Astrocyte (in vitro differentiated cells and primary cell): ENCODE data around the gene CDKN1B. TPM values are rescaled to one million over a fixed set of nuclear protein-coding genes. Genes with fewer than 3 reads are reported as not detected.

Source experiments
- DNase-seq: peaks from one replicate; pipeline ENCODE4 v3.0.0-alpha.2; 2010; ENCODE audit warnings: low read depth
- FAIRE-seq: peaks from 2 replicates; lab custom pipeline; 2011; peaks lifted over from hg19 to GRCh38; lab: Jason Lieb, UNC
- H2AFZ ChIP-seq: 2 replicates; pipeline ENCODE4 v1.6.0; 2012; ENCODE audit warnings: low read depth, low read length, inconsistent platforms
- H3K27ac ChIP-seq: 2 replicates; pipeline ENCODE4 v1.5.1; 2011; ENCODE audit warnings: low read depth, low read length, inconsistent platforms
- H3K27me3 ChIP-seq: 2 replicates; pipeline ENCODE4 v1.6.0; 2011; ENCODE audit warnings: low read length, inconsistent platforms; ENCODE audit not compliant: insufficient read depth
- H3K36me3 ChIP-seq: 2 replicates; pipeline ENCODE4 v1.5.1; 2011; ENCODE audit warnings: low read length, inconsistent platforms; ENCODE audit not compliant: insufficient read depth
- H3K4me1 ChIP-seq: 2 replicates; pipeline ENCODE4 v1.5.1; 2011; ENCODE audit warnings: low read length, inconsistent platforms; ENCODE audit not compliant: insufficient read depth
- H3K4me2 ChIP-seq: 2 replicates; pipeline ENCODE4 v1.6.0; 2012; ENCODE audit warnings: low read length, inconsistent platforms
- H3K4me3 ChIP-seq: 2 replicates; pipeline ENCODE4 v1.5.1; 2011; ENCODE audit warnings: low read depth, mild to moderate bottlenecking, low read length, inconsistent platforms; ENCODE audit not compliant: insufficient read depth
- H3K79me2 ChIP-seq: 2 replicates; pipeline ENCODE4 v1.6.0; 2012; ENCODE audit warnings: mild to moderate bottlenecking, low read length, inconsistent platforms; ENCODE audit not compliant: insufficient read depth
- H3K9ac ChIP-seq: 2 replicates; pipeline ENCODE4 v1.6.0; 2012; ENCODE audit warnings: mild to moderate bottlenecking, low read length, inconsistent platforms
- H3K9me3 ChIP-seq: 2 replicates; pipeline ENCODE4 v1.5.1; 2012; ENCODE audit warnings: low read depth, mild to moderate bottlenecking, low read length, inconsistent platforms; ENCODE audit not compliant: insufficient read depth
- H4K20me1 ChIP-seq: 2 replicates; pipeline ENCODE4 v1.6.0; 2012; ENCODE audit warnings: low read length, inconsistent platforms; ENCODE audit not compliant: insufficient read depth
- H3K27ac Mint-ChIP-seq: one replicate; pipeline ENCODE4 v1.8.0; 2021; ENCODE audit warnings: mild to moderate bottlenecking, mixed read lengths; ENCODE audit not compliant: unreplicated experiment
- H3K27me3 Mint-ChIP-seq: one replicate; pipeline ENCODE4 v1.8.0; 2021; ENCODE audit warnings: low read depth, mixed read lengths; ENCODE audit not compliant: unreplicated experiment
- H3K36me3 Mint-ChIP-seq: one replicate; pipeline ENCODE4 v1.8.0; 2021; ENCODE audit warnings: low read depth, mixed read lengths; ENCODE audit not compliant: unreplicated experiment
- H3K4me1 Mint-ChIP-seq: one replicate; pipeline ENCODE4 v1.8.0; 2021; ENCODE audit warnings: low read depth, mixed read lengths; ENCODE audit not compliant: unreplicated experiment
- H3K4me3 Mint-ChIP-seq: one replicate; pipeline ENCODE4 v1.8.0; 2021; ENCODE audit warnings: mild to moderate bottlenecking, moderate library complexity, mixed read lengths; ENCODE audit not compliant: unreplicated experiment
- H3K9me3 Mint-ChIP-seq: one replicate; pipeline ENCODE4 v1.8.0; 2021; ENCODE audit warnings: mild to moderate bottlenecking, mixed read lengths; ENCODE audit not compliant: unreplicated experiment
- CTCF ChIP-seq: IDR thresholded peaks from 2 replicates; pipeline ENCODE4 v1.5.1; 2011; ENCODE audit warnings: low read depth, mild to moderate bottlenecking, inconsistent platforms, low read length, moderate library complexity; ENCODE audit not compliant: insufficient read depth
- EZH2 ChIP-seq: IDR thresholded peaks from 2 replicates; pipeline ENCODE4 v1.6.1; 2012; ENCODE audit warnings: mild to moderate bottlenecking, low read length, inconsistent platforms; ENCODE audit not compliant: insufficient read depth
- total RNA-seq: library from RNA; stranded (reverse); gene quantifications from 2 replicates; pipeline ENCODE4 v1.2.1, GENCODE V29; 2021

Gene CDKN1B
- total RNA-seq, 1 donor from 2014 or later = 13.4 TPM

- H3K79me2 ChIP-seq = no peaks in the 10 kb centered on the region
- H3K36me3 ChIP-seq = no peaks in the 10 kb centered on the region
- no peak overlapping the region for H2AFZ ChIP-seq
- Mint-ChIP-seq H3K27me3 (no peaks in the 10 kb centered on the region), H3K27ac (no peak overlapping the region), H3K4me1 (no peaks in the 10 kb centered on the region), H3K36me3 (no peaks in the 10 kb centered on the region), H3K9me3 (no peaks in the 10 kb centered on the region), H3K4me3 (peak overlapping the region; percentile 78)
- DNase-seq (no peak), FAIRE-seq (no peak)
- no peak overlapping the region for H3K9ac ChIP-seq
- no peak overlapping the region for H3K4me3 ChIP-seq
- no peak overlapping the region for H3K4me2 ChIP-seq
- H3K9me3 ChIP-seq = no peaks in the 10 kb centered on the region
- TF ChIP-seq CTCF (no peak), EZH2 (no peak)
- no peak overlapping the region for H3K27ac ChIP-seq
- no peaks in the 10 kb centered on the region for H3K4me1 ChIP-seq
- peaks cover 10% of the 10 kb centered on the region for H3K27me3 ChIP-seq
- no peaks in the 10 kb centered on the region for H4K20me1 ChIP-seq
These were observed 33.4 kb upstream of the CDKN1B start for GRCh38 chr12:12683725-12684124.

- Mint-ChIP-seq H3K9me3 (no peaks in the 10 kb centered on the region), H3K4me1 (no peaks in the 10 kb centered on the region), H3K4me3 (peak overlapping the region; percentile 78), H3K36me3 (no peaks in the 10 kb centered on the region), H3K27me3 (no peaks in the 10 kb centered on the region), H3K27ac (peak overlapping the region; percentile 92)
- TF ChIP-seq EZH2 (no peak), CTCF (no peak)
- H3K4me2 ChIP-seq = no peak overlapping the region
- H3K79me2 ChIP-seq = no peaks in the 10 kb centered on the region
- no peak overlapping the region for H3K9ac ChIP-seq
- FAIRE-seq (no peak), DNase-seq (no peak)
- peaks cover 10% of the 10 kb centered on the region for H3K27me3 ChIP-seq
- no peaks in the 10 kb centered on the region for H3K36me3 ChIP-seq
- H3K9me3 ChIP-seq = no peaks in the 10 kb centered on the region
- no peak overlapping the region for H3K4me3 ChIP-seq
- no peaks in the 10 kb centered on the region for H3K4me1 ChIP-seq
- no peak overlapping the region for H2AFZ ChIP-seq
- no peaks in the 10 kb centered on the region for H4K20me1 ChIP-seq
- H3K27ac ChIP-seq = no peak overlapping the region
These were observed 32.6 kb upstream of the CDKN1B start for GRCh38 chr12:12684375-12685106.

GRCh38 chr12:12685305-12685704, 31.9 kb upstream of the CDKN1B start:
- Histone ChIP-seq H3K9ac (no peak overlapping the region), H3K9me3 (no peaks in the 10 kb centered on the region), H3K27me3 (peaks cover 10% of the 10 kb centered on the region), H3K27ac (no peak overlapping the region), H3K4me1 (peaks cover 3% of the 10 kb centered on the region), H3K79me2 (no peaks in the 10 kb centered on the region), H3K36me3 (no peaks in the 10 kb centered on the region), H3K4me3 (no peak overlapping the region), H3K4me2 (no peak overlapping the region), H2AFZ (no peak overlapping the region), H4K20me1 (no peaks in the 10 kb centered on the region)
- no peaks in the 10 kb centered on the region for H3K27me3 Mint-ChIP-seq
- peak overlapping the region; percentile 52 for H3K4me3 Mint-ChIP-seq
- no peak for TF ChIP-seq CTCF
- TF ChIP-seq EZH2 = no peak
- no peak overlapping the region for H3K27ac Mint-ChIP-seq
- no peak for FAIRE-seq
- no peak for DNase-seq
- no peaks in the 10 kb centered on the region for H3K9me3 Mint-ChIP-seq
- H3K4me1 Mint-ChIP-seq = no peaks in the 10 kb centered on the region
- H3K36me3 Mint-ChIP-seq = no peaks in the 10 kb centered on the region
